ENCODE measurements around the gene DYNC1LI1.
A peak's percentile ranks its signal among the peaks of the same experiment; 100 is the strongest.

DNA sequence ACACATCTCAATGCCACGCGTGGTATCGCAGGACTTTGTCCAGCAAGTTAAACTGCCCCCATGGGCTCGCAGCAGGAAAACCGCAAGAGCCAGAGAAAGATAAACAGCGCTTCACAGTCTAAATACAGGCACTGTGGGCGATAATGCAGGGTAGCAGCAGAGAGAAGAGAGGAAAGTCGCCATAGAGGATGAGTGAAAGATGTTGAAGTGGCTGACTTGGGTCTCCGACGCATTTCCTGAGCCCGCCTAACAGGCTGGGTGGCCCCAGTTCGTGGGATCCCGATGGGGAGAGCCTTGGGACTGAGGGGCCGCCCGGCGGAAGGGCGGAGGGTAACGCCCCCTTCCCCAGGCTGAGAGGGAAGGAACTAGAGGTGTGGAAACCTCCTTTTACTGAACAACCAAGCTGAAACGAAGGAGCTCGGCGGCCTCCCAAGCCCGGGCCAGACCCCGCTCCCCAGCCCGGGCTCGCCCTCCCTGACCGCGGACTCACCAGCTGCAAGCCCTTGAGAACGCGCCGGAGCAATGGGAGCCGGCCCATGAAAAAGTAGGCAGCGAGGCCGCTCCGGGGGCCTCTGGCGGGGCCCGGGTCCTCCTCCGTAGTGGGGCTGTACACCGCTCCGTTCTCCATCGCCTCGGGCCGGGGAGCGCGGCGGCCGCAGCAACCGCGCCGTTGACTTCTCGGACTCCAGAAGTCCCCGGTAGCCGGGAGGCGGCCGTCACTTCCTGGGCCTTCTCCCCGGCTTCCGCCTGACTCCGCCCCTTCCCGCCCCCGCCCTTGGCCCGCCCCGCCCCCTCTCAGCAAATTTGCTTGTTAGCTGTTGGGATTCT lies 68.3 kb downstream of the DYNC1LI1 start, which contains the start of gene CMTM6:
- TF ChIP-seq, protein P1, sequence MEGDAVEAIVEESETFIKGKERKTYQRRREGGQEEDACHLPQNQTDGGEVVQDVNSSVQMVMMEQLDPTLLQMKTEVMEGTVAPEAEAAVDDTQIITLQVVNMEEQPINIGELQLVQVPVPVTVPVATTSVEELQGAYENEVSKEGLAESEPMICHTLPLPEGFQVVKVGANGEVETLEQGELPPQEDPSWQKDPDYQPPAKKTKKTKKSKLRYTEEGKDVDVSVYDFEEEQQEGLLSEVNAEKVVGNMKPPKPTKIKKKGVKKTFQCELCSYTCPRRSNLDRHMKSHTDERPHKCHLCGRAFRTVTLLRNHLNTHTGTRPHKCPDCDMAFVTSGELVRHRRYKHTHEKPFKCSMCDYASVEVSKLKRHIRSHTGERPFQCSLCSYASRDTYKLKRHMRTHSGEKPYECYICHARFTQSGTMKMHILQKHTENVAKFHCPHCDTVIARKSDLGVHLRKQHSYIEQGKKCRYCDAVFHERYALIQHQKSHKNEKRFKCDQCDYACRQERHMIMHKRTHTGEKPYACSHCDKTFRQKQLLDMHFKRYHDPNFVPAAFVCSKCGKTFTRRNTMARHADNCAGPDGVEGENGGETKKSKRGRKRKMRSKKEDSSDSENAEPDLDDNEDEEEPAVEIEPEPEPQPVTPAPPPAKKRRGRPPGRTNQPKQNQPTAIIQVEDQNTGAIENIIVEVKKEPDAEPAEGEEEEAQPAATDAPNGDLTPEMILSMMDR (IDR thresholded peaks at IDR 0.05), result no peak
- TF ChIP-seq ZNF317 (CRISPR knock-in tag; IDR thresholded peaks at IDR 0.05; ENCODE audit: borderline replicate concordance, low read depth) (no peak), CREB1 (CRISPR knock-in tag; IDR thresholded peaks at IDR 0.05) (no peak), KAT7 (CRISPR knock-in tag; IDR thresholded peaks at IDR 0.05; ENCODE audit: borderline replicate concordance) (no peak), ETV6 (CRISPR knock-in tag; IDR thresholded peaks at IDR 0.05) (peak; percentile 53; the same call in 1 of the 2 replicates), NR1H2 (CRISPR knock-in tag; IDR thresholded peaks at IDR 0.05) (no peak), SOX15 (CRISPR knock-in tag; IDR thresholded peaks at IDR 0.05) (no peak), SP1 (CRISPR knock-in tag; conservative IDR thresholded peaks at IDR 0.05) (0 out of 2 replicates have a peak, but pooled peaks have one; percentile 24), ESRRA (CRISPR knock-in tag; IDR thresholded peaks at IDR 0.05; ENCODE audit: borderline replicate concordance) (no peak), FOXJ3 (CRISPR knock-in tag; IDR thresholded peaks at IDR 0.05; ENCODE audit: borderline replicate concordance) (no peak), TCF7 (CRISPR knock-in tag; IDR thresholded peaks at IDR 0.05; ENCODE audit: low read depth) (no peak)
- TF ChIP-seq, protein P2, sequence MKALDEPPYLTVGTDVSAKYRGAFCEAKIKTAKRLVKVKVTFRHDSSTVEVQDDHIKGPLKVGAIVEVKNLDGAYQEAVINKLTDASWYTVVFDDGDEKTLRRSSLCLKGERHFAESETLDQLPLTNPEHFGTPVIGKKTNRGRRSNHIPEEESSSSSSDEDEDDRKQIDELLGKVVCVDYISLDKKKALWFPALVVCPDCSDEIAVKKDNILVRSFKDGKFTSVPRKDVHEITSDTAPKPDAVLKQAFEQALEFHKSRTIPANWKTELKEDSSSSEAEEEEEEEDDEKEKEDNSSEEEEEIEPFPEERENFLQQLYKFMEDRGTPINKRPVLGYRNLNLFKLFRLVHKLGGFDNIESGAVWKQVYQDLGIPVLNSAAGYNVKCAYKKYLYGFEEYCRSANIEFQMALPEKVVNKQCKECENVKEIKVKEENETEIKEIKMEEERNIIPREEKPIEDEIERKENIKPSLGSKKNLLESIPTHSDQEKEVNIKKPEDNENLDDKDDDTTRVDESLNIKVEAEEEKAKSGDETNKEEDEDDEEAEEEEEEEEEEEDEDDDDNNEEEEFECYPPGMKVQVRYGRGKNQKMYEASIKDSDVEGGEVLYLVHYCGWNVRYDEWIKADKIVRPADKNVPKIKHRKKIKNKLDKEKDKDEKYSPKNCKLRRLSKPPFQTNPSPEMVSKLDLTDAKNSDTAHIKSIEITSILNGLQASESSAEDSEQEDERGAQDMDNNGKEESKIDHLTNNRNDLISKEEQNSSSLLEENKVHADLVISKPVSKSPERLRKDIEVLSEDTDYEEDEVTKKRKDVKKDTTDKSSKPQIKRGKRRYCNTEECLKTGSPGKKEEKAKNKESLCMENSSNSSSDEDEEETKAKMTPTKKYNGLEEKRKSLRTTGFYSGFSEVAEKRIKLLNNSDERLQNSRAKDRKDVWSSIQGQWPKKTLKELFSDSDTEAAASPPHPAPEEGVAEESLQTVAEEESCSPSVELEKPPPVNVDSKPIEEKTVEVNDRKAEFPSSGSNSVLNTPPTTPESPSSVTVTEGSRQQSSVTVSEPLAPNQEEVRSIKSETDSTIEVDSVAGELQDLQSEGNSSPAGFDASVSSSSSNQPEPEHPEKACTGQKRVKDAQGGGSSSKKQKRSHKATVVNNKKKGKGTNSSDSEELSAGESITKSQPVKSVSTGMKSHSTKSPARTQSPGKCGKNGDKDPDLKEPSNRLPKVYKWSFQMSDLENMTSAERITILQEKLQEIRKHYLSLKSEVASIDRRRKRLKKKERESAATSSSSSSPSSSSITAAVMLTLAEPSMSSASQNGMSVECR (CRISPR knock-in tag; IDR thresholded peaks at IDR 0.05; ENCODE audit: borderline replicate concordance), result peak; percentile 28; the same call in 1 of the 2 replicates
- TF ChIP-seq, protein P3, sequence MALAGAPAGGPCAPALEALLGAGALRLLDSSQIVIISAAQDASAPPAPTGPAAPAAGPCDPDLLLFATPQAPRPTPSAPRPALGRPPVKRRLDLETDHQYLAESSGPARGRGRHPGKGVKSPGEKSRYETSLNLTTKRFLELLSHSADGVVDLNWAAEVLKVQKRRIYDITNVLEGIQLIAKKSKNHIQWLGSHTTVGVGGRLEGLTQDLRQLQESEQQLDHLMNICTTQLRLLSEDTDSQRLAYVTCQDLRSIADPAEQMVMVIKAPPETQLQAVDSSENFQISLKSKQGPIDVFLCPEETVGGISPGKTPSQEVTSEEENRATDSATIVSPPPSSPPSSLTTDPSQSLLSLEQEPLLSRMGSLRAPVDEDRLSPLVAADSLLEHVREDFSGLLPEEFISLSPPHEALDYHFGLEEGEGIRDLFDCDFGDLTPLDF (CRISPR knock-in tag; IDR thresholded peaks at IDR 0.05), result no peak
- TF ChIP-seq, protein P4, sequence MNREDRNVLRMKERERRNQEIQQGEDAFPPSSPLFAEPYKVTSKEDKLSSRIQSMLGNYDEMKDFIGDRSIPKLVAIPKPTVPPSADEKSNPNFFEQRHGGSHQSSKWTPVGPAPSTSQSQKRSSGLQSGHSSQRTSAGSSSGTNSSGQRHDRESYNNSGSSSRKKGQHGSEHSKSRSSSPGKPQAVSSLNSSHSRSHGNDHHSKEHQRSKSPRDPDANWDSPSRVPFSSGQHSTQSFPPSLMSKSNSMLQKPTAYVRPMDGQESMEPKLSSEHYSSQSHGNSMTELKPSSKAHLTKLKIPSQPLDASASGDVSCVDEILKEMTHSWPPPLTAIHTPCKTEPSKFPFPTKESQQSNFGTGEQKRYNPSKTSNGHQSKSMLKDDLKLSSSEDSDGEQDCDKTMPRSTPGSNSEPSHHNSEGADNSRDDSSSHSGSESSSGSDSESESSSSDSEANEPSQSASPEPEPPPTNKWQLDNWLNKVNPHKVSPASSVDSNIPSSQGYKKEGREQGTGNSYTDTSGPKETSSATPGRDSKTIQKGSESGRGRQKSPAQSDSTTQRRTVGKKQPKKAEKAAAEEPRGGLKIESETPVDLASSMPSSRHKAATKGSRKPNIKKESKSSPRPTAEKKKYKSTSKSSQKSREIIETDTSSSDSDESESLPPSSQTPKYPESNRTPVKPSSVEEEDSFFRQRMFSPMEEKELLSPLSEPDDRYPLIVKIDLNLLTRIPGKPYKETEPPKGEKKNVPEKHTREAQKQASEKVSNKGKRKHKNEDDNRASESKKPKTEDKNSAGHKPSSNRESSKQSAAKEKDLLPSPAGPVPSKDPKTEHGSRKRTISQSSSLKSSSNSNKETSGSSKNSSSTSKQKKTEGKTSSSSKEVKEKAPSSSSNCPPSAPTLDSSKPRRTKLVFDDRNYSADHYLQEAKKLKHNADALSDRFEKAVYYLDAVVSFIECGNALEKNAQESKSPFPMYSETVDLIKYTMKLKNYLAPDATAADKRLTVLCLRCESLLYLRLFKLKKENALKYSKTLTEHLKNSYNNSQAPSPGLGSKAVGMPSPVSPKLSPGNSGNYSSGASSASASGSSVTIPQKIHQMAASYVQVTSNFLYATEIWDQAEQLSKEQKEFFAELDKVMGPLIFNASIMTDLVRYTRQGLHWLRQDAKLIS (CRISPR knock-in tag; IDR thresholded peaks at IDR 0.05; ENCODE audit: borderline replicate concordance), result no peak

Measured in WTC11 (cell line).